Measurements from ENCODE around the gene NDUFAF8. TPM values are rescaled to one million over a fixed set of nuclear protein-coding genes. Genes with fewer than 3 reads are reported as not detected.

The NDUFAF8 gene, protein sequence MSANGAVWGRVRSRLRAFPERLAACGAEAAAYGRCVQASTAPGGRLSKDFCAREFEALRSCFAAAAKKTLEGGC
- total RNA-seq: 10 to 100 TPM; 22.4 to 58.2 TPM

DNA sequence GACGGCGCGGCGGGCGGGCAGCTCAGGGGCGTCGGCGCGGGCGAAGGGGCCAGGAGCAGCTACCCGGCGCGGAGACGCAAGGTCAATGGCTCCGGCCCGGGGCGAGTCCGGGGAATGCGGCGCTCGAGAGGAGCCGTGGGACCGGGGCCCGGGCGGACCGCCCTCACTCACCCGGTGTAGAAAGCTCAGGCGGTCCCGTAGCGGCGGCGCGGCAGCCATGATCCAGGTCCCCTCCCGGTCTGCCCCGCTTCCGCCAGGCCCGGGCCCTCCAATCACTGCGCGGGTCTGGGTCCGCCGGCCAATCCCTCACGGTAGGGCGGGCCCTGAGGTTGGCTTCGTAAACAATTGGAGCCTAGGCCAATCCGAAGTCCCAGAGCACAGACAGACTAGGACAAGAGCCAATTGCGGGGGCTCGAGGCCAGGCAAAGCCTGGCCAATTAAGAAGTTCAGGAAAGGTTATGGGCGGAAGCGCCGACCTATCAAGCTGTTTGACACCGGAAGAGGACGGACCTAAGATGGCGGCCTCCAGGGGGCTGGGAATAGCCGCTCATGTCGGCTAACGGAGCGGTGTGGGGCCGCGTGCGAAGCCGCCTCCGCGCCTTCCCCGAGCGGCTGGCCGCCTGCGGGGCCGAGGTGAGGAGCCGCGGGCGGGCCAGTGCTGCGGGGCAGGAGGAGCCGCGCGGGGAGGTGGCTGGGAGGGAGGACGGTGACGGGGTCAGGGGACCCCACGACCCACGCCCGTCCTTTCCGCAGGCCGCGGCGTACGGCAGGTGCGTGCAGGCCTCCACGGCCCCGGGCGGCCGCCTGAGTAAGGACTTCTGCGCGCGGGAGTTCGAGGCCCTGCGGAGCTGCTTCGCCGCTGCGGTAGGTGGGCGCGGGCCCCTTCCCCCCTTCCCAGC lies at the start of gene NDUFAF8, which contains the start of gene TEPSIN:
NDUFAF8 (plus strand) TSS at position 504 of the 899 bp plus-strand sequence; CDS start at position 550, 46 bp downstream.
TEPSIN (minus strand) TSS at position 241 of the 899 bp plus-strand sequence; CDS start at position 219, 22 bp downstream.
- peak within 1 kb of the TSS; percentile 64 for H3K27ac ChIP-seq
- H3K36me3 ChIP-seq: no peaks in the 10 kb centered on the region
- intact Hi-C loops (cut with DNase I): no loop called here
- H3K9me3 ChIP-seq: no peaks in the 10 kb centered on the region
- TF ChIP-seq, protein P1, sequence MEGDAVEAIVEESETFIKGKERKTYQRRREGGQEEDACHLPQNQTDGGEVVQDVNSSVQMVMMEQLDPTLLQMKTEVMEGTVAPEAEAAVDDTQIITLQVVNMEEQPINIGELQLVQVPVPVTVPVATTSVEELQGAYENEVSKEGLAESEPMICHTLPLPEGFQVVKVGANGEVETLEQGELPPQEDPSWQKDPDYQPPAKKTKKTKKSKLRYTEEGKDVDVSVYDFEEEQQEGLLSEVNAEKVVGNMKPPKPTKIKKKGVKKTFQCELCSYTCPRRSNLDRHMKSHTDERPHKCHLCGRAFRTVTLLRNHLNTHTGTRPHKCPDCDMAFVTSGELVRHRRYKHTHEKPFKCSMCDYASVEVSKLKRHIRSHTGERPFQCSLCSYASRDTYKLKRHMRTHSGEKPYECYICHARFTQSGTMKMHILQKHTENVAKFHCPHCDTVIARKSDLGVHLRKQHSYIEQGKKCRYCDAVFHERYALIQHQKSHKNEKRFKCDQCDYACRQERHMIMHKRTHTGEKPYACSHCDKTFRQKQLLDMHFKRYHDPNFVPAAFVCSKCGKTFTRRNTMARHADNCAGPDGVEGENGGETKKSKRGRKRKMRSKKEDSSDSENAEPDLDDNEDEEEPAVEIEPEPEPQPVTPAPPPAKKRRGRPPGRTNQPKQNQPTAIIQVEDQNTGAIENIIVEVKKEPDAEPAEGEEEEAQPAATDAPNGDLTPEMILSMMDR (IDR thresholded peaks at IDR 0.05): no peak
- DNase-seq: peak; percentile 97
- peak within 1 kb of the TSS; percentile 85 for H3K4me3 ChIP-seq
- H3K9ac ChIP-seq (ENCODE audit: low read depth in 2 of 2, low read length in 2 of 2): peak within 1 kb of the TSS; percentile 81 to 89
- H3K27me3 ChIP-seq: no peaks in the 10 kb centered on the region
- H3K4me1 ChIP-seq: peaks cover 13% of the 10 kb centered on the region

DNA sequence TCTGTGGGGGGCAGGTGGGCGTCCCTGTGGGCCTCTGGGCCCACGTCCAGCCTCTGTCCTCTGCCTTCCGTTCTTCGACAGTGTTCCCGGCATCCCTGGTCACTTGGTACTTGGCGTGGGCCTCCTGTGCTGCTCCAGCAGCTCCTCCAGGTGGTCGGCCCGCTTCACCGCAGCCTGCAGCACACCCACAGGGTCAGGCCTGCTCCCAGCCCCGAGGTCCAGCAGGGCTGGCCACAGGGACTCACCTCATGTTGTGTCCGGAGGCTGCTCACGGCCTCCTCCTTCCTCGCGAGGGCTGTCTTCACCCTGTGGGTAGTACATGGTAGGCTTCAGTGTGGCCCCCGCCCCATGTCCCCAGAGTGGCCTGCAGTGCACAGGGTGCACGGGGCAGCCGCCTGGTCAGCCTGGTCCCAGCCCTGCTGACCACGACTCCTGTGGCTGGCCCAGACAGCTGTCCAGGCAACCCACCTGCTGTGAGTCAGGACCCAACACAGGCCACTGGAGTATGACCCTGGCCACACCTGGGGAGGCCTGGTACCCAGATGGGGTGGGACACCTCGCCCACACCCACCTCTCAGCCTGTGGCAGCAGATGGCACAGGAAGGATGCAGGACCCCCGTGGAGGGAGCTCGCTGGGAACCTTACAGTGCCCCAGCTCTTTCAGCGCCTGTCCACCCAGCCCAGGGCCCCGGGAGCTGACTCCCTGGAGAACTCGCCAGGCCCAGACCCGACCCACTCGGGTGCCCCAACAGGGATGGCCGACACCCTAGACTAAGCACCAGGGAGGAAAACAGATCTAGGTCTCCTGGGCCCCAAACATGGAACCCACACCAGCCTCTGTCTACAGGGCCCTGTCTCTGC lies 49.2 kb upstream of the NDUFAF8 start:
- Histone ChIP-seq H3K27me3 (no peaks in the 10 kb centered on the region), H3K9ac (ENCODE audit: low read depth in 2 of 2, low read length in 2 of 2) (no peak overlapping the region), H3K4me3 (no peak overlapping the region), H3K27ac (no peak overlapping the region), H3K9me3 (no peaks in the 10 kb centered on the region), H3K36me3 (no peaks in the 10 kb centered on the region), H3K4me1 (no peaks in the 10 kb centered on the region)
- TF ChIP-seq, protein P1 (IDR thresholded peaks at IDR 0.05): no peak
- intact Hi-C loops (cut with DNase I): no loop called here
- no peak for DNase-seq

DNA sequence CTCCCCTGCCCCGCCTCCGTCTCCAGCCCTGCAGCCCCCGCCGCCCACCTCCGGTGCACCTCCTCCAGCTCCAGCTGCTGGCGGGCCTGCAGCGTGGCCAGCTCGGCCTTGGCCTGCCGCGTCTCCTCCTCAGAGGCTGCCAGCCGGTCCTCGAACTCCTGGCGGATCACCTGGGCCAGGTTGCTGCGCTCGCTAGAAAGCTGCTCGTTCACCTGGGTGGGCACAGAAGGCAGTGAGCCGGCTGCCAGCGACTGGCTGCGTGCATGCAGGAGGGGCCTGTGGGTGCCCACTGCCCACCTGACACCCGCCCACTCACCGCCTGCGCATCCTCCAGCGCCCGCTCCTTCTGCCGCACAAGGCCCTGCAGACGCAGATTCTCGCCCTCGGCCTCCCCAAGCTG lies 48.5 kb upstream of the NDUFAF8 start:
- Histone ChIP-seq H3K27me3 (no peaks in the 10 kb centered on the region), H3K36me3 (no peaks in the 10 kb centered on the region), H3K27ac (no peak overlapping the region), H3K4me1 (no peaks in the 10 kb centered on the region), H3K4me3 (no peak overlapping the region), H3K9me3 (no peaks in the 10 kb centered on the region), H3K9ac (ENCODE audit: low read depth in 2 of 2, low read length in 2 of 2) (no peak overlapping the region)
- intact Hi-C loops (cut with DNase I): no loop called here
- DNase-seq: no peak
- TF ChIP-seq, protein P1 (IDR thresholded peaks at IDR 0.05): no peak

DNA sequence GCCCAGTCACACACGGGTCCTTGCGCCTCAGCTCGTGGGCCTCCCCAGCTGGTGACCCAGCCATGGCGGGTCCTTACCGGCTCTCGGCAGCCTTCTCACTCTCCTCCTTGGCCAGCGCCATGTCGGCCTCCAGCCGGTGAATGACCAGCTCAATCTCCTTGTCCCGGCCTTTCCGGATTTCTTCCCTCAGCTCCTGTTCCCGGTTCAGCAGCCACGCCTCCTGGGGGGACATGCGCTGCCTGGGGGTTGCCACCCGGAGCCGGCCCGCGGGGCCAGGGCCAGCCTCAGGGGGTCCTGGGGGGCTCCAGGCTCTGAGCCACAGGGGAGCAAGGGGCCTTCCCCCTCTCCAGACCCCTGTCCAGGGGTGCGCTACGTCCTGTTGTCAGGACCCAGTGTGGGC lies 48.0 kb upstream of the NDUFAF8 start:
- Histone ChIP-seq H3K4me1 (no peaks in the 10 kb centered on the region), H3K9ac (ENCODE audit: low read depth in 2 of 2, low read length in 2 of 2) (no peak overlapping the region), H3K27me3 (no peaks in the 10 kb centered on the region), H3K27ac (no peak overlapping the region), H3K36me3 (no peaks in the 10 kb centered on the region), H3K4me3 (no peak overlapping the region), H3K9me3 (no peaks in the 10 kb centered on the region)
- no peak for DNase-seq
- TF ChIP-seq, protein P1 (IDR thresholded peaks at IDR 0.05): no peak
- intact Hi-C loops (cut with DNase I): no loop called here

DNA sequence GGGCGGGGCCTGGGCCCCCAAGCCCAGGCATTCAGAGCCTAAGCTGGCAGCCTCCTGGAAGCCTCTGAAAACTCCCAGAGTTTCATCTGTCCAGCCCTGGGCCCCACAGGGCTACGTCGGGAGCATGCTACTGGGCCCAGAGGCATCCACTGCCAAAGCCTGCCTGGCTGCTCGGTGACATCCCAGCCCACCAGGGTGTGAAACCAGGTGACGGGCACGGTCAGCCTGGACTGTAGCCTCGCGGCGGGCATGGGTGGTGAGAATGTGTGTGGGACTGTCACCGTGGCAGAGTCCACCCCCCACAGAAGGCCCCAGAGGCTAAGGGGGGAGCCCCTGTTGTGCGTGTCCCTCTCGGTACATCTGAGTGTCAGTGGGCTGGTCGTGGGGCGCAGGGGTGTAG lies 47.5 kb upstream of the NDUFAF8 start:
- TF ChIP-seq, protein P1 (IDR thresholded peaks at IDR 0.05): no peak
- intact Hi-C loops (cut with DNase I): no loop called here
- no peak for DNase-seq
- Histone ChIP-seq H3K4me3 (no peak overlapping the region), H3K9ac (ENCODE audit: low read depth in 2 of 2, low read length in 2 of 2) (no peak overlapping the region), H3K4me1 (no peaks in the 10 kb centered on the region), H3K27me3 (no peaks in the 10 kb centered on the region), H3K9me3 (no peaks in the 10 kb centered on the region), H3K36me3 (no peaks in the 10 kb centered on the region), H3K27ac (no peak overlapping the region)
